ENCODE measurements around the gene NIP7. TPM values are rescaled to one million over a fixed set of nuclear protein-coding genes. Genes with fewer than 3 reads are reported as not detected.

Gene NIP7
- total RNA-seq: 17.3 TPM

DNA sequence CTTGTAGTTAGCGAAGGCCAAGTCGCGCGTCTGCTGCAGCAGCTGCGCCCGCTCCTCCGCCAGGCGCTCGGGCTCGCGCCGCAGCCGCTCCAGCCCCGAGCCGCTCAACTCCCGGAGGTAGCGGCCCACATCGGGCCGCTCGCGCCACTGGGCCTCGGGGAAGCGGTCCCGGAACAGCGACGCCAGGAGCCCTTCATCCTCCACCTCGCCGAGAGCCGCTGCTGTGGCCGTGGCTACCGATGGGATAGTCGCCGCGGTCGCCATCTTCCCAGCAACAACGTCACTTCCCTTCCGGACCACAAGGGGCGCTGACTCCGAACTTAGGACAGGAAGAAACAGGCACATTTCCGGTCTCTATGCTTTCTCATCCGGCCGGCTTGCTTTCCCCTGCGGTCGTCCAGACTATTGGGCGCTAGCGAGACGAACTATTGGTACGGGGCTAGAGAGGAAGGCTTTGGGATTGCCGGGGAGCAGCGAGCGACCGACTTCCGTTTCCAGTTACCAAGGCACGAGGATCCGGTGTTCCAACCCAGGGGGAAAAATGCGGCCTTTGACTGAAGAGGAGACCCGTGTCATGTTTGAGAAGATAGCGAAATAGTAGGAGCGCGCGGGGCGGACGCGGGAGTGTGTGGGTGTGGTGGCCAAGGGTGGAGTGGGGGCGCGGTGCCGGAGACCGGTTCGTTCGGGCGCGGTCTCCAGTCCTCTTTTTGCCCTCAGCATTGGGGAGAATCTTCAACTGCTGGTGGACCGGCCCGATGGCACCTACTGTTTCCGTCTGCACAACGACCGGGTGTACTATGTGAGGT, at the start of gene NIP7, which contains the start of gene COG8:
TSS of gene NIP7 (plus strand) at position 484 of the 806 bp plus-strand sequence. CDS start at position 542, 58 bp downstream.
TSS of gene COG8 (minus strand) at position 276 of the 806 bp plus-strand sequence. CDS start at position 264, 12 bp downstream.

GRCh38 chr16:69310653-69311532, 28.7 kb upstream of the NIP7 start, which contains the start of gene VPS4A:
TSS of gene VPS4A (plus strand) at chr16:69311350. CDS start at chr16:69311512, 162 bp downstream.

DNA sequence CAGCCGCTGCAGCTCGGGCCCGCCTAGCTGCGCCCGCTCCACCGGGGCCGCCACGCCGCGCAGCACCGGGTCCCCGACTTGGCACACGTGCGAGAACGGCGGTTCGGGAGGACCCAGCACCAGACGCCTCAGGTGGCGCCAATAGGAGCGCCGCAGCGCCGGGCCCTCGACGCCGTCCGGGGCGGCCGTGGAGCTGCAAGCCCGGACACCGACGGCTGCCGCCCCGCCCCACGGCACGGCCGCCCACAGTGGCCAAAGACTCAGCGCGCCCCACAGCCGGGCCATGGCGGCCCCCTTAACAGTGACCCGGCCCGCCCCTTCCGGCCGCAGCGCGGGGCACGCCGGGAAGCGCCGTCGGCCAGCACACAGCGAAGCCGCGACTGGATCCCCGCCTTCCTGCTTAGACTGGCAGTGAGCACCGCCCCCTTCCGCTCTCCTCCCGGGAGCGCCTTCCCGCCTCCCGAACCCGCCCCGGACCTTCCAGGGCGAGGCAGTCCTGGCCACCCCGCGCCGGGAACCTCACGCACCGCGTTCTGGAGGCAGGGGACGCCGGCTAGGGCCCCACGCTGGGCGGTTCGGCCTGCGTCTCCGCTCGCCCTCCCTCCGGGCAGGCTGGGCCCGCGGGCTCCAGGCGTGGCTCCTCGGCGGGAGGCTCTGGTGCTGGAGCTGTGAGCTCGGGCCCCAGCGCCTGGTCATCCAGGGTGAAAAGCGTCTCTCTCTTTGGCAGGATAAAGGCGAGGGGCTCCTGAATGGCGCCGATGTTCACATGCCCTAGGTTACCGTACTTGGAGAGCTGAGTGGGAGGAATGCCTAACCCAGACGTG, 9.1 kb upstream of the NIP7 start, which contains the start of gene PDF:
TSS of gene PDF (minus strand) at position 303 of the 824 bp plus-strand sequence. CDS start at position 285, 18 bp downstream.

DNA sequence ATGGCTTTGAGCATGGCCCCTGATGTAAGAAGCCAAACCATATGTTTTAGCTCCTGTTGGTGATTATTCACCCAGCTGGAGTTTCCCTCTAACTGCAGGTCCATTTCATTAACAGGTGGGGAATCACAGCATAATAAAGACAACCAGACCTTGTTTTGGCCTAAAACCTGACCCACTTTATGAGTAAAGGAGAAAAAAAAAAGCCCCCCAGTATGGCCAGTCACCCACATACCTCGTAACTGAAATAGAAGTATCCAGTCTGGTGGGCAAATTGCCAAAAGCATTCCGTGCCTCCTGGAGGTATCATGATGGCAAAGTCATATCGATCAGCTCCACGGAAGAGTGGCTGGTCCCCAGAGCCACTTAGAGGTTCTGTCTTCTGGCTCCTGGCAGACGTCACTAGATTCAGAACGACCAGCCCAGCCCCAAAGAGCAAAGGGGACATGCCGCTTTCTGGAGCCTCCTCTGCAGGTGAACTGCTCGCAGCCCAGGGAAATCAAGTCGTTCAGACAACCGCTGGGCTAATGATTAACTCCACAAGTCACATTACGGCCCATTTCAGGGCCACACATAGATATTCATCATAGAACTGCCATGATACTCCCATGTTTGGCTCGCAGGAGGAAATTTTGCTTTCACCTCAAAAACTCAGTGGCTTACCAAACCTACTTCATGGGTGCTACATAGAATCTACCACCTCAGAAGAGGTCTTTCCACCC, 11.9 kb downstream of the NIP7 start, which contains the start of gene TMED6:
TSS of gene TMED6 (minus strand) at position 478 of the 719 bp plus-strand sequence. CDS start at position 445, 33 bp downstream.

Other genes with a start within 250 kb of the NIP7 start
- gene HAS3, start 234.1 kb upstream of the NIP7 start, total RNA-seq: 12.0 TPM
- 39.2 TPM for gene CHTF8, start 207.2 kb upstream of the NIP7 start, total RNA-seq
- gene UTP4, start 207.1 kb upstream of the NIP7 start, total RNA-seq: 34.1 TPM
- 11.5 TPM for gene SNTB2, start 152.6 kb upstream of the NIP7 start, total RNA-seq
- gene VPS4A, start 28.4 kb upstream of the NIP7 start, total RNA-seq: 41.8 TPM
- gene PDF, start 9.2 kb upstream of the NIP7 start, total RNA-seq: 5.3 TPM
- 43.6 TPM for gene COG8, start 208 bp upstream of the NIP7 start, total RNA-seq
- gene TMED6, start 12.0 kb downstream of the NIP7 start, total RNA-seq: not detected
- 47.7 TPM for gene TERF2, start 46.2 kb downstream of the NIP7 start, total RNA-seq
- gene CYB5B, start 84.8 kb downstream of the NIP7 start, total RNA-seq: 57.4 TPM
- 25.8 TPM for gene NFAT5, start 226.2 kb downstream of the NIP7 start, total RNA-seq

Data from diencephalon (tissue), 1 donor.